Fibroblast of gingiva (primary cell): ENCODE results near the gene S100B.
"Not testable (repeated sequence)": the region's sequence is repeated elsewhere in the genome, so short reads cannot be mapped to it uniquely, and the experiment has no call there.

Source experiments
- DNase-seq: peaks from one replicate; pipeline ENCODE4 v3.0.0-alpha.2; 2011; ENCODE audit warnings: low read depth

Gene S100B

DNA sequence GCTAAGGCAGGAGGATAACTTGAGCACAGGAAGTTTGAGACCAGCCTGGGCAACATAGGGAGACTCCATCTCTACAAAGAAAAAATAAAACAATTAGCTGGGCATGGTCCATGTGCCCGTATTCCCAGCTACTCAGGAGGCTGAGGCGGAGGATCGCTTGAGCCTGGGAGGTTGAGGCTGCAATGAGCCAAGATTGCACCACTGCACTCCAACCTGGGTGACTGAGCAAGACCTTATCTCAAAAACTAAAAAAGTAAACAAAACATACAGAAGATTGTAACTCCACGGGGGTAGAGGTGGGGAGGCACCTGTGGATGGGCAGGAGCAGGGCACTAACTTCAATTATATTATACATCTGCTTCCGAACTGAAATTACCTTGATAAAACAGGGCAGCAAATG is 4.6 kb downstream of the S100B start:
- no peak for DNase-seq

DNA sequence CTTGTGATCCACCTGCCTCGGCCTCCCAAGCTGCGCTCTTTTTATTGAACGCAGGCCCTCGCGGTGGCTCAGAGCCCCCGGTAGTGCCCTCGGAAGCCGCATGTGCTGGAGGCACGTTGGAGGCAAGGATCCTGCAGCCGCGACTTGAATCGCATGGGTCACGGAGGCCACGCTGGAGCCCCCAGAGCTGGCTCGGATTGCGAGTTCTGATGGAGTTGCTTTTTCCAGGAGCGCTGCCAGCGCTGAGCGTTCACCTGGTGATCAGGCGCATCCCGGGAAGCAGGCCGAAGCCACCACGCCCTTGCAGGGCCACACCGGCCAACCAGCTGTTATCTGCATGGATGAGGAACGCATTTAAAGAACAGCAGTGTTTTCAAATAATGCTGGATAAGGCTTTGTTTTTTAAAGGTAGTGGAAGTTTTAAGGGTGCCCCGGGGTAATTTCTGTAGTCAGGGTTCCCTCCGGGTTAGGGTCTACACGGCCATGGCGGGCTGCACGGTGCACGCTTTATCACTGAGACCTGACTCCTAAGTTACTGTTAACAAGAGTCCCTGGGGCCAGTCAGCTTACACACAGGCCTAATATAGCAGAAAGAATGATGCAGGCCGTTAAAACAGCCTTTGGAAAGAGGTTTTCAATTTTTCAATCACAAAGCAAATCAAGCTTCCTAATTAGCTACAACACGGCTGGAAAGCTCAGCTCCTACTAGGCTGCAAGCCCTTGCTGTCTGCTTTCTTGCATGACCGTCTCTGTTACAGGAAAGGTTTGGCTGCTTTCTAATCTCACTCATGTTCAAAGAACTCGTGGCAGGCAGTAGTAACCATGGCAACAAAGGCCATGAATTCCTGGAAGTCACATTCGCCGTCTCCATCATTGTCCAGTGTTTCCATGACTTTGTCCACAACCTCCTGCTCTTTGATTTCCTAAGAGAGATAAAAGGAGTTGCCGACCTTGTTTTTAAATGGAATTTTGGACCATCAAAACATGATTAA is 6.0 kb downstream of the S100B start:
- DNase-seq: peak; percentile 85

DNA sequence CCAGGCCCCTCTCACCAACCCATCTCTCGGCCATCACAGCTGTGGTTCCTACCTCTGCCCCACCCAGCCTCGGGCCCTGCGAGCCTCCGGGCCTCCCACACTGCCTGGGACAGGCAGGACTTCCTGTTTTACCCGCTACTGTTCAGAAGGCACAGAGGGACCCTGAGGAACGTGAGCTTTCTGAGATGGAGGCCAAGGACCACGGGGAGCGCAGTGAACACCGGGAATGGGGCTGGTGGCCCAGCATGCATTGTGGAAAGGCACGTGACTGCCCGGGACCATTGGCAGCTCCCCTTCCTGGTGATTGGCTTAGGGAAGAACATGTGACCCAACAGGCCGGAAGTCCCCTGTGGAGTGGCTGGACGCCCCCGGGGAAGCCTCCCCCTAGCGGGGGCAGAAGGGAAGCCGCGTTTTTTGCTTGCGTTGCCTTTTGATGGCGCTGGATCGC is 7.0 kb downstream of the S100B start:
- DNase-seq: no peak

DNA sequence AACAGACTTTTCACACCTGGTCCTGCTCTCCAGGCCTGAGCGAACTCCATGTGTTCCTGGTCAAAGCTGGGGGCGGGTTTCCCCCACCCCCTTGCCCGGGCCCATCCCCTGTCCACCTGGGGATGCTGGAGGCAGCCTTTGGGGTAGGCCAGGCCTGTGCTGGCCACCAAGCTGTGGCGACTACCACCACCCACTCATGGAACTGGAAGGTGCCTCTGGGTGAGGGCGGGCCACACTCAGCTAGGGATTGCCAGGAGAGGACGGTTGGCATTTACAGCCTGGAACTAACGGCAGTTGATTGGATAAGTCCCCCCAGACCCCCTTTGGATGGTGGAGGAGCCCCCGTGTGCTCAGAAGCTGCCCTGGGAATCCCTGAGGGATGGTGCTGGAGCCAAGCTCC is 7.9 kb downstream of the S100B start:
- DNase-seq: no peak

DNA sequence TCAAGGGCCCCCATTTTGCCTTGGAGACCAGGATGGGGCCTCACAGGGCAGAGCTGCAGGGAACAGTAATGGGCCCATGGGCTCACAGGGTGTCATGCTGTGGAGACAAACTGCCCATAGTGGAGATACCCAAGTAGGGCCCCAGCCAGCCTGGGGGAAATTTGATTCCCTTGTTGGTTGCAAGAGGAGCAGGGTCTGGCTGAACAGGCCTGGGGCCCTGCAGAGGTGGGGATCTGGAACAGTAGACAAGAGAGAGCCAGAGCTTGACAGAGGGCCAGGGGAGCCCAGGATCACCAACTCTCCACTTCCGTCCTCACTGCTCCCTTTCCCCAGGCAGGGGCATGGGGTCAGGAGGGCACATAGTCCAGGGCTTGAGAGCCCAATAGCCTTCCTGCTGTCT is 8.7 kb downstream of the S100B start:
- no peak for DNase-seq

DNA sequence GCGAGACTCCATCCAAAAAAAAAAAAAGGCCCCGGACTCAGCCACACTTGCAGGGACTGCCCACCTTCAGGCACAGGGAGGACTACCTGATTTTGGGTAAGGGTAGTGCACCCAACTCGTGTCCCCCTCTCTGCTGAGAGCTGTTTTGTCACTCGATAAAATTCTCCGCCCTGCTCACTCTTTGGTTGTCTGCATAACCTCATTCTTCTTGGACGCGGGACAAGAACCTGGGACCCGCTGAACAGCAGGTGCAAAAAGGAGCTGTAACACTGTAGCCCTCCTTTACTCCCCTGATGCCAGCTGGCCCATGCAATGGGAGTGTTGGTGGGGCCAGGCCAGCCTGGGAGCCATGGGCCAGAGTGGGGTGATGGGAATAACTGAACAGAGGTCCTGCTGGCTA is 10.6 kb downstream of the S100B start:
- DNase-seq: no peak

DNA sequence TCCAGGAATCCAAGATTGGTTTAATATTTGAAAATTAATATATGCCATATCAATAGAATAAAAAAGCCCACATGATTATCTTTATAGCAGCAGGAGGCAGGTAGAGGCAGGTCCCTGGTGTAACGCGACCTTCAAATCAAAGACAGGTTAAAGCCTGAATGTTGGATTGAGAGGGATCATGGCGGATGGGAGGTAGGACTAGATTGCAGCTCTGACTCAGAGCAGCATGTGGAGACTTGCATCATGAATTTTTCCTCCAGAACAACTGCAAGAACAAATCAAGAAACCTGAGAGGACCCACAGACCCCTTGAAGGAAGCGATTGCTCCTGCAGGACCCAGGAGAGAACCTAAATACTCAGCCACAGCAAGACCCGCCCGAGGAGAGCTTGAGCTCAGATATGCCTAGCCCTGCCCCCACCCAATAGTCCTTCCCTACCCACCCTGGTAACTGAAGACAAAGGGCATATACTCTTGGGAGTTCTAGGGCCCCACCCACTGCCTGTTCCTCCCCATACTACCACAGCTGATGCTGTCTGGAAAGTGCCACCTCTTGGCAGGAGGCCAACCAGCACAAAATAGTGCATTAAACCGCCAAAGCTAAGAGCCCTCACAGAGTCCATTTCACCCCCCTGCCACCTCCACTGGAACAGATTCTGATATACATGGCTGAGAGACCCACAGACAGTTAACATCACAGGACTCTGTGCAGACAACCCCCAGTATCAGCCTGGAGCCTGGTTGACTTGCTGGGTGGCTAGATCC is 19.5 kb downstream of the S100B start:
- no peak for DNase-seq

DNA sequence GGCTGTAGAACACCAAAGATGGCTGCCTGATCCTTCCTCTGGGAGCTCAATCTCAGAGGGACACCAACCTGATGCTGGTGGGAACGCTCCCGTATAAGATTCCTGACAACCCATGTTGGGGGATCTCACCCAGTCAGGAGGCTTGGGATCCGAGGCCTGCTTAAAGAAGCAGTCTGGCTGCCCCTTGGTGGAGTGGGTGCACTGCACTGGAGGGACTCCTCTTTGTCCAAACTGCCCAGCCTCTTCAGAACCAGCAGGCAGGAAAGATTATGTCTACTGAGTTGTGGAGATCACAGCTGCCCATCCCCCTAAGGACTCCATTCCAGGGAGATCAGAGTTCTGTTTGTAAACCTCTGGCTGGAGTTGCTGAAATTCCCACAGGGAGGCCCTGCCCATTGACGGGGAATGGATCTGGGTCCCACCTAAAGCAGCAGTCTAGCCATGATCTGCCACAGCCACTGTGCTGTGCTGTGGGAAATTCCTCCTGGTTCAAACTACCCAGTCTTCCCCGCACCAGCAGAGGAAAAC is 23.0 kb downstream of the S100B start:
- DNase-seq: no peak

DNA sequence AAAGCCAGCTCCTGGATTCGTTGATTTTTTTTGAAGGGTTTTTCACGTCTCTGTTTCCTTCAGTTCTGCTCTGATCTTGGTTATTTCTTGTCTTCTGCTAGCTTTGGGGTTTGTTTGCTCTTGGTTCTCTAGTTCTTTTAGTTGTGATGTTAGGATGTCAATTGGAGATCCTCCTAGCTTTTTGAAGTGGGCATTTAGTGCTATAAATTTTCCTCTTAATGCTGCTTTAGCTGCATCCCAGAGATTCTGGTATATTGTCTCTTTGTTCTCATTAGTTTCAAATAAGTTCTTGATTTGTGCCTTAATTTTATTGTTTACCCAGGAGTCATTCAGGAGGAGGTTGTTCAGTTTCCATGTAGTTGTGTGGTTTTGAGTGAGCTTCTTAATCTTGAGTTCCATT is 25.5 kb downstream of the S100B start:
- not testable (repeated sequence) for DNase-seq

DNA sequence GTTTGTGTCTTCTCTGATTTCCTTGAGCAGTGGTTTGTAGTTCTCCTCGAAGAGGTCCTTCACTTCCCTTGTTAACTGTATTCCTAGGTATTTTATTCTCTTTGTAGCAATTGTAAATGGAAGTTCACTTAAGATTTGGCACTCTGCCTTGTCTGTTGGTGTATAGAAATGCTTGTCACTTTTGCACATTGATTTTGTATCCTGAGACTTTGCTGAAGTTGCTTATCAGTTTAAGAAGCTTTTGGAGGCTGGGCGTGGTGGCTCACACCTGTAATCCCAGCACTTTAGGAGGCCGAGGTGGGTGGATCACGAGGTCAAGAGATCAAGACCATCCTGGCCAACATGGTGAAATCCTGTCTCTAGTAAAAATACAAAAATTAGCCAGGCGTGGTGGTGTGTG is 27.1 kb downstream of the S100B start:
- not testable (repeated sequence) for DNase-seq

DNA sequence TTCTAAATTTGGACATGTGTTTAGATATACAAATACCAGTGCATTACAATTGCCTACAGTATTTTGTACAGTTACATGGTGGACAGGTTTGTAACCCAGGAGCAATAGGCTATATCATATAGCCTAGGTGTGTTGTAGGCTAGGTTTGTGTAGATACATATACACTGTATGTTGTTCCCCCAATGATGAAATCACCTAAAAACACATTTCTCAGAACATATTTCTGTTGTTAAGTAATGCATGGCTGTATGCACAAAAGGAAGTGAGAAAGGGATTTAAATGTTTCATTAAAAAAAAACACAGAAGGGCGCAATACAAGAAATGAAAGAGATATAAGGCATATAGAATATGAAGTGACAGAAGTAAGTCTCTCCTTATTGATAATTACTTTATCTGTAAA is 32.0 kb downstream of the S100B start:
- no peak for DNase-seq

DNA sequence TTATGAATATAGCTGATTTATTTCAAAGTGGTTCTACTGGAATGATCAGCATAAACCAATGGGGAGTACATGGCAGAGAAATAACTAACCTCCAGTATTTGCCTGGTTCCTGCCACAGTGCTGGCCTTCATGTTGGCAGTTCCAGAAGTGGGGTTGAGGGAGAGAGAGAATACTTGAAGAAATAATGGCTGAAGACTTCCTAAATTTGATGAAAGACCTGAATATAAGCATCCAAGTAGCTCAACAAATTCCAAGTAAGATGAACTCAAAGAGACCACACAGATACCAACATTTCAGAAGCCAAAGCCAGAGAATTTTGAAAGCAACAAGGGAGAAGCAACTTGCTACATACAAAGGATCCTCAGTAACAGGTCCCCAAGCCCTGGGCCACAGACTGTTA is 34.3 kb downstream of the S100B start:
- no peak for DNase-seq

DNA sequence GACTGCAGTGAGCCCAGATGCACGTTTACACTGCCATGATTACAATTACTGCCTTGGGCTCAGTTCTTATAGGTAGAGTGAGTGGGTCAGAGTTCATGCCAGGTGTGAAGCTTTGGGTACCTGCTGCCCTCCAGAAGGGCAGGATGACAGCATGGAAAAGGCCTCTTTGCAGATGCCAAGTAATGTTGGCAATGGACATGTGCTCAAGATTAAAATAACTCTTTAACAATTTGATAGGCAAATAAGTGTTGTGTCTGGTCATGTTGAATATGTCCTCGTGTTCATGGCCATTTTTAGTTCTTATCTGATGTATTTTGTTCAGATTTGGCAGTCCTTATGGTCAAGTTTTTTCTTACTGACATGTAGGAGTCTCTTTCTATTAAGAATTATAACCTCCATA is 34.8 kb downstream of the S100B start:
- DNase-seq: no peak

DNA sequence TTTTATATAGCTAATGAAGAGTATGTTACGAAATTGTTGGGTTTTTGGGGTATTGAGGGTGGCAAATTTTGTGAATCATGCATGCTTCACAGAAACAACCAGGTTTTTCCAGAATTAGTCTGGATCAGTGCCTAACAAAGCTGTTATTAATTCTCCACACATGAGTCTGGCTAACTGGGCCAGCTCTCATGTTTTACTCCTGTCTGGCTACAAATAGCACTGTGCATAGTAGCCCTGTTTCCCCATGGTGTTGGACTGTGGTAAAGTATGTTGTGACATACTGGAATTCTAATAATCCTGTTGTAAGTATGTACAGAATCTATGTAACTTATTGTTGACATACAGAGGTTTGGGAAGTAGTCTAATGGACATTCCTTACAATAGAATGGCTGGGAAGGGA is 35.8 kb downstream of the S100B start:
- peak; percentile 44 for DNase-seq

DNA sequence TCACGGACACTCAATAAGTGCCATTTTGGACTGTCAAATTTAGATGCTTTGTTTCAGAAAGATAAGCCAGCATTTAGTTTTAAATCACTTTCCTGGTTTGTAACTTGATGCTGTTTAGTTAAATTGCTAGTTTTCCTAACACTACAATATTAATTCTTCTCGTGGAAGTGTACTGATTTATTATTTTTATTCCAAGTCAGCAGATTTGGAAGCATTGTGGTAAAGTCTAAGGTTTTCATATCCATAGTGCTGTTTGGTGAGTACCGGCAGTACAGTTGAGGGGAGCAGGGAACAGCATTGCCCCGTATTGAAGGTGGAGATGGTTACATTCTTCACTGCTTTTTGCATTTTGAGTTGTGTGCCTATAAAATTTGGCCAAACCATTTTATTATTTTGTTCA is 36.3 kb downstream of the S100B start:
- no peak for DNase-seq

DNA sequence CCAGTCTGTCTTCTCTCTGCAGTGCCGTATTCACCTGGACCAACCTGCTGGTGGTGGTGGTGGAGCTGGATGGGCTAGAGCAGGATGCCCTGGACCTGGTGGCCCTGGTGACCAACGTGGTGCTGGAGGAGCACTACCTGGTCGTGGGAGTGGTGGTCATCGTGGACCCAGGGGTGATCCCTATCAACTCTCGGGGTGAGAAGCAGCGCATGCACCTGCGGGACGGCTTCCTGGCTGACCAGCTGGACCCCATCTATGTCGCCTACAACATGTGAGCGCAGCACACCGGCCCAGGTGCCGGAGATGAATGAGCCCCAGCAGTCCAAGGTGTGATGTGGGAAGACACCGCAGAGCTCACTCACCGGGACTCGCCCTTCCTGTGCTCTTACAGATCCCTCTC is 37.5 kb downstream of the S100B start:
- DNase-seq: no peak

DNA sequence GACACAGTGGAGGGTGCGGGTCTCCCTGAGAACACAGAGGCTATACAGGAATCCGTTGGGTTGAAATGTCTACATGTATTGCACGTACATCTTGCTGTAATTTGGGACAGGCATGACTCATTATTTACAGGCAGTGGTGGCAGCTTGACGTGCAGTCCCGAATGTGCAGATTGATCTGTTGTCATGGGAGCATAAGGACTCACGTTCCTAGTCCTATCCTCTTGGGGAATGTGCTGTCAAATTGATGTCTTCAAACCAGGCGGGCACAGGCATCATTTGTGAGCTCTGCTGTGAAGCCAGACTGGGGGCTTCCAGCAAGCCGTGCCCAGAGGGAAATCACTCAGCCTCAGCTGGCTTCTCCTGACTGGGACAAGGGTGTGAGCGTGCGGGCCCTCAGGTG is 40.5 kb downstream of the S100B start:
- peak; percentile 28 for DNase-seq

DNA sequence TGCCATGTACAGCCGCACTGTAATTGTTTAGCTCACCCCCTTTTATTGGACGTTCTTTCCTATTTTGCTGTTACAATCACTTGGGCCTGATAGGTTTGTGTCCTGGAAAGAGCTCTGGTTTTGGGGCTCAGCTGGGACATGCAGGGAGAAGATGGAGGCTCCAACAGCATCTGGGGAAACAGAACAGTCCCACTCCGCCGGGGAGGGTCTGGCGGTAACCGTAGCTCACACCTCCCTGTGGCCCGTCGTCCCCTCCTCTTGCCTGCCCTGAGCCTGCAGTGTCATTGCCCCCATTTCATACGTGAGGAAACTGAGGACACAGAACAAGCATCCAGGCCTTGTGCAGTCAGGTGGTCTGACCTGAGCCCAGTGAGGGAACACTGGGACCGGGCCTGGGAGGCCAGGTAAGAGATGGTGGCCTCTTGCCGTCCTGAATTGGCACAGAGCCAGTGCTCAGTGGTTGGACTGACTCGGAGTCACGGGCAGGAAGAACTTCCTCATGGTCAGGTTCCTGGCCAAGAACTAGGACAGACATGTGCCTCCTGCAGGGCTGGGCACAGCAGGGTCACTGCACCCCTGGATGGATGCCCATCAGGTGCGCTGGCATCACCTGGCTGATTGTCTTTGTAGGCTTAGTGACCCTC is 41.8 kb downstream of the S100B start:
- no peak for DNase-seq

DNA sequence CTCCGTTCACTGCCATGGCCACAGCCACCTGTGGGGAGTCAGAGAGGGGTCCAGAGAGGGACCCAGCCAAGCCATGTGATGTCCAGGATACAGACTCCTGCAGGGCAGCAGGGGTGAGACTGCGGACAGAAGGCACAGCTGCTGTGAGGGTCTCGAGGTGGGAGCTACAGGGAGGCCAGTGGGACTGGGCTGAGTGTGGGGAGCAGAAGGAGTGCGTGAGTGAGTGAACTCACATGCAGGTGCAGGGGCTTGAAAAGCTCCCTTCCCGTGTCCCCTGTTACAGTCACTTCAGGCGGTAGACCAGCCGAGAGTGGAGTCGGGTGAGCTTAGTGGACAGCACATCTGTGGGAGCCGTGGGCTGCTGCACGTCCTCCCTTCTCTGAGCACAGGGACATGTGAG is 42.4 kb downstream of the S100B start:
- DNase-seq: no peak

DNA sequence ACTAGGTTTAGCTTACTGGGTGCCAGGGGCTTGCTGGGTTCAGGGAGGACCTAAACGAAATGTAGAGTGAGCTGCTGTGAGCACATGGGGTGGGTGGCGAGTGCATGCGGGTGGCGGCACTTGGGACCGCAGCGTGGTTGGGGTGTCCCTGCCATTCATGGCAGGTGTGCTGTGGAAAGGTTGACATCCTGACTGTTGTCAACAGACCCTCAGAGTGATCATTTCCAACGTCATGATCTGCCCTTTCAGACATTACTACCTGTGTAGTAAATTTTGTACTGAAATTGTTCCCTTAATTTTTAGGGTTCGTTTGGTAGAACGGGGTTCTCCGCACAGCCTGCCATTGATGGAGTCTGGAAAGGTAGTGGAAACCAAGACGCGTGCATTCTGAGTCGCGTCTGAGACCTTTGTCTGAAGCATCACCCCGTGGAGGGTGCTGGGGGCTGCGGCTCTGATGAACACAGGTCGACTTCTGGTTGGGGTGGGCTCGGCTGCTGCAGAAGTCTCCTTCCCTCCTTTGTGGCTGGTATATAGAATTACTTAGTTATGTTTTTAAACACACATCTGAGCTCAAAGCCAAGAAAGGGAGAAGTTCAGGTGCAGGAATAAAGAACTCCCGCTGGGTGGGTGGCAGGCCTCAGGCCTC is 43.3 kb downstream of the S100B start:
- DNase-seq: no peak

DNA sequence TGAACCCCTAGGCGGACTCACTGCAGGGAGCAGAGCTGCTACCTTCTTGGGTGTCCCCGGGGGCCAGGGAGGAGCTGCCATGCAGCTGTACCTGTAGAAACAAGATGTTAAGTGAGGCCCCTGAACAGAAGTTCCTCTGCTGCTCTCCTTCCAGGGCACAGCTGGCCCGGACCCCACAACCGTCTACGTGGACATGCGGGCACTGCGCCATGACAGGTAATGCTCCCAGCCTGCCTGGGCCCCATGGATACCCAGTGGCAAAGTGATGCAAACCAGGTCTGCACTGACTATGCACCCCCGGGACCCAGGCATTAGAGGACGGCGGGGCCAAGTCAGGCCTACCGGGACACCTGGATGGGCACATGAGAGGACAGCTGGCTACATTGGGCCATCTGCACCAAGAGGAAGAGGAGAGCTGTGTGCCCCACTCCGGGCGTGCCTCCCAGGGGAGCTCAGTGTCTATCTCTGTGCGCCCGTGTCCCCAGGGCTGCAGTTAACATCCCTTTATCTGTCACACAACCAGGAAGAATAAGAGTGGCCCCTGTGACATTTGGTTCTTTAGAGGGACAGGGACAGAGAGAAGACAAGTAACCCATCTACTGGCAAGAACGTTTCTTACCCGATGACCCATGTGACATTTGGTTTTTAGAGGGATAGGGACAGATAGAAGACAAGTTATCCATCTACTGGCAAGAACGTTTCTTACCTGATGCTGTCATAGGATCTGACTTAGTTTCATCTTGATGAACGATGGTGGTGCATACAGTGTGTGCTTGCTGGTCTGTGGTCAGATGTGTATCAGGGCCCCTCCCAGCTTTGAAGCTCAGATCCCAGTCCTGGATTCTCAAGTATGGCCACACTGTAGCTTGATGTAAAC is 44.1 kb downstream of the S100B start:
- DNase-seq: no peak
